ENCODE data around the gene SH2D6.

The SH2D6 gene

GRCh38 chr2:85385746-85386145 is 32.8 kb upstream of the SH2D6 start:
- H3K27me3 ChIP-seq (ENCODE audit: control insufficient read depth, insufficient read depth, low read length, poor library complexity, severe bottlenecking), result no peaks in the 10 kb centered on the region
- H3K27ac ChIP-seq (ENCODE audit: insufficient read depth, low read depth, low read length, poor library complexity, severe bottlenecking), result no peak overlapping the region
- WGBS, 2 experiments, result 77 to 89% methylated on average over 2 of the region's 2 CpGs
- no peaks in the 10 kb centered on the region for H3K9me3 ChIP-seq (ENCODE audit: control insufficient read depth, low read length)
- peaks cover 8% of the 10 kb centered on the region for H3K4me1 ChIP-seq (ENCODE audit: control insufficient read depth, insufficient read depth, low read length)
- H3K4me3 ChIP-seq (ENCODE audit: insufficient read depth, low read depth, low read length), result no peak overlapping the region
- H3K36me3 ChIP-seq (ENCODE audit: control insufficient read depth, insufficient read depth, low read length), result peaks cover 9% of the 10 kb centered on the region

GRCh38 chr2:85387754-85388153 is 30.8 kb upstream of the SH2D6 start:
- Histone ChIP-seq H3K9me3 (ENCODE audit: control insufficient read depth, low read length) (no peaks in the 10 kb centered on the region), H3K4me3 (ENCODE audit: insufficient read depth, low read depth, low read length) (no peak overlapping the region), H3K36me3 (ENCODE audit: control insufficient read depth, insufficient read depth, low read length) (no peaks in the 10 kb centered on the region)

GRCh38 chr2:85388878-85389538 is 29.5 kb upstream of the SH2D6 start:
- Histone ChIP-seq H3K9me3 (ENCODE audit: control insufficient read depth, low read length) (no peaks in the 10 kb centered on the region), H3K4me3 (ENCODE audit: insufficient read depth, low read depth, low read length) (no peak overlapping the region), H3K4me1 (ENCODE audit: control insufficient read depth, insufficient read depth, low read length) (peaks cover 8% of the 10 kb centered on the region), H3K36me3 (ENCODE audit: control insufficient read depth, insufficient read depth, low read length) (no peaks in the 10 kb centered on the region), H3K27ac (ENCODE audit: insufficient read depth, low read depth, low read length, poor library complexity, severe bottlenecking) (no peak overlapping the region), H3K27me3 (ENCODE audit: control insufficient read depth, insufficient read depth, low read length, poor library complexity, severe bottlenecking) (no peaks in the 10 kb centered on the region)
- WGBS, 2 experiments, result 84 to 90% methylated on average over 9 of the region's 9 CpGs

More at GRCh38 chr2:85387754-85388153, 30.8 kb upstream of the SH2D6 start:
- H3K27ac ChIP-seq (ENCODE audit: insufficient read depth, low read depth, low read length, poor library complexity, severe bottlenecking), result no peak overlapping the region
- no peaks in the 10 kb centered on the region for H3K27me3 ChIP-seq (ENCODE audit: control insufficient read depth, insufficient read depth, low read length, poor library complexity, severe bottlenecking)
- 93% methylated on average over 2 of the region's 2 CpGs for WGBS, 2 experiments
- H3K4me1 ChIP-seq (ENCODE audit: control insufficient read depth, insufficient read depth, low read length), result peaks cover 8% of the 10 kb centered on the region

GRCh38 chr2:85390941-85391669 is 27.4 kb upstream of the SH2D6 start:
- Histone ChIP-seq H3K9me3 (ENCODE audit: control insufficient read depth, low read length) (no peaks in the 10 kb centered on the region), H3K27me3 (ENCODE audit: control insufficient read depth, insufficient read depth, low read length, poor library complexity, severe bottlenecking) (no peaks in the 10 kb centered on the region), H3K4me3 (ENCODE audit: insufficient read depth, low read depth, low read length) (no peak overlapping the region), H3K36me3 (ENCODE audit: control insufficient read depth, insufficient read depth, low read length) (no peaks in the 10 kb centered on the region), H3K4me1 (ENCODE audit: control insufficient read depth, insufficient read depth, low read length) (peaks cover 8% of the 10 kb centered on the region), H3K27ac (ENCODE audit: insufficient read depth, low read depth, low read length, poor library complexity, severe bottlenecking) (no peak overlapping the region)
- 84 to 87% methylated on average over 11 of the region's 11 CpGs for WGBS, 2 experiments

- Histone ChIP-seq H3K27me3 (ENCODE audit: control insufficient read depth, insufficient read depth, low read length, poor library complexity, severe bottlenecking) (no peaks in the 10 kb centered on the region), H3K4me3 (ENCODE audit: insufficient read depth, low read depth, low read length) (no peak overlapping the region), H3K36me3 (ENCODE audit: control insufficient read depth, insufficient read depth, low read length) (no peaks in the 10 kb centered on the region), H3K9me3 (ENCODE audit: control insufficient read depth, low read length) (no peaks in the 10 kb centered on the region), H3K27ac (ENCODE audit: insufficient read depth, low read depth, low read length, poor library complexity, severe bottlenecking) (no peak overlapping the region), H3K4me1 (ENCODE audit: control insufficient read depth, insufficient read depth, low read length) (peaks cover 3% of the 10 kb centered on the region)
- WGBS, 2 experiments, result 95 to 98% methylated on average over 4 of the region's 4 CpGs
Observed at GRCh38 chr2:85393836-85394235, 24.7 kb upstream of the SH2D6 start.

- Histone ChIP-seq H3K36me3 (ENCODE audit: control insufficient read depth, insufficient read depth, low read length) (no peaks in the 10 kb centered on the region), H3K4me1 (ENCODE audit: control insufficient read depth, insufficient read depth, low read length) (no peaks in the 10 kb centered on the region), H3K27ac (ENCODE audit: insufficient read depth, low read depth, low read length, poor library complexity, severe bottlenecking) (no peak overlapping the region), H3K4me3 (ENCODE audit: insufficient read depth, low read depth, low read length) (no peak overlapping the region), H3K27me3 (ENCODE audit: control insufficient read depth, insufficient read depth, low read length, poor library complexity, severe bottlenecking) (no peaks in the 10 kb centered on the region), H3K9me3 (ENCODE audit: control insufficient read depth, low read length) (no peaks in the 10 kb centered on the region)
- 88 to 89% methylated on average over 4 of the region's 4 CpGs for WGBS, 2 experiments
Observed at GRCh38 chr2:85394261-85394681, 24.2 kb upstream of the SH2D6 start.

DNA sequence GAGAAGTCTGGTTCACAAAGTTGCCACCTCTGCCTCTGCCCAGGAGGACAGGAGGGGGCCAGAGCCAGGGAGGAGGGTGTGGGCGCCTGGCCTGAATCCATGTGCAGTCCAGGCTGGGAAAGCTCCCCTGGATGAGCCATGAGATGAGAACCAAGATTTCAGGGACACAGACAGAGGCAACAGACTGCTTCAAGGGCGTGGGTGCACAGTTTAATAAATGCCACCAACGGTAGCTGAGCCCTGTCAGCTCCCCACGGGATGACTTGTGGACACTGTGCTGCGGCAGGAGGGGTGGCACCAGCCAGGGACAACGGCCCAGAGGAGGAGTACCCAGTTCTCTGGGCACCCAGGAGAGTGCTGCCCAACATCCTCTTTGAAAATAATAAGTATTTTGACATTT is 23.5 kb upstream of the SH2D6 start:
- H3K4me3 ChIP-seq (ENCODE audit: insufficient read depth, low read depth, low read length), result no peak overlapping the region
- H3K9me3 ChIP-seq (ENCODE audit: control insufficient read depth, low read length), result no peaks in the 10 kb centered on the region
- no peaks in the 10 kb centered on the region for H3K27me3 ChIP-seq (ENCODE audit: control insufficient read depth, insufficient read depth, low read length, poor library complexity, severe bottlenecking)
- H3K36me3 ChIP-seq (ENCODE audit: control insufficient read depth, insufficient read depth, low read length), result no peaks in the 10 kb centered on the region
- no peaks in the 10 kb centered on the region for H3K4me1 ChIP-seq (ENCODE audit: control insufficient read depth, insufficient read depth, low read length)
- 90 to 91% methylated on average over 6 of the region's 6 CpGs for WGBS, 2 experiments
- no peak overlapping the region for H3K27ac ChIP-seq (ENCODE audit: insufficient read depth, low read depth, low read length, poor library complexity, severe bottlenecking)

GRCh38 chr2:85395912-85396475 is 22.5 kb upstream of the SH2D6 start:
- Histone ChIP-seq H3K4me3 (ENCODE audit: insufficient read depth, low read depth, low read length) (no peak overlapping the region), H3K36me3 (ENCODE audit: control insufficient read depth, insufficient read depth, low read length) (no peaks in the 10 kb centered on the region), H3K9me3 (ENCODE audit: control insufficient read depth, low read length) (no peaks in the 10 kb centered on the region), H3K27ac (ENCODE audit: insufficient read depth, low read depth, low read length, poor library complexity, severe bottlenecking) (no peak overlapping the region), H3K4me1 (ENCODE audit: control insufficient read depth, insufficient read depth, low read length) (no peaks in the 10 kb centered on the region), H3K27me3 (ENCODE audit: control insufficient read depth, insufficient read depth, low read length, poor library complexity, severe bottlenecking) (no peaks in the 10 kb centered on the region)
- 92 to 94% methylated on average over 14 of the region's 14 CpGs for WGBS, 2 experiments

GRCh38 chr2:85396531-85397470 is 21.7 kb upstream of the SH2D6 start:
- Histone ChIP-seq H3K9me3 (ENCODE audit: control insufficient read depth, low read length) (no peaks in the 10 kb centered on the region), H3K27ac (ENCODE audit: insufficient read depth, low read depth, low read length, poor library complexity, severe bottlenecking) (no peak overlapping the region), H3K4me3 (ENCODE audit: insufficient read depth, low read depth, low read length) (no peak overlapping the region), H3K27me3 (ENCODE audit: control insufficient read depth, insufficient read depth, low read length, poor library complexity, severe bottlenecking) (no peaks in the 10 kb centered on the region), H3K4me1 (ENCODE audit: control insufficient read depth, insufficient read depth, low read length) (no peaks in the 10 kb centered on the region), H3K36me3 (ENCODE audit: control insufficient read depth, insufficient read depth, low read length) (no peaks in the 10 kb centered on the region)
- WGBS, 2 experiments, result 87 to 88% methylated on average over 5 of the region's 5 CpGs
